Right renal cortex interstitium (tissue), 3 donors: Measurements from ENCODE around the gene SUSD6. TPM values are rescaled to one million over a fixed set of nuclear protein-coding genes. Genes with fewer than 3 reads are reported as not detected.

ENCODE experiments used
- DNase-seq, 3 donors: peaks; one replicate each; pipeline ENCODE4 v3.0.0-alpha.2; 2013; ENCODE audit warnings: low read depth in 3 of 3, low spot score in 2 of 3
- polyA plus RNA-seq, 3 donors: library from polyadenylated mRNA; unstranded; fragments of 120-200 nt; gene quantifications; one replicate each; pipeline ENCODE4 v1.2.1, GENCODE V29; 2013; ENCODE audit not compliant: insufficient read length in 3 of 3

SUSD6 gene
- polyA plus RNA-seq, 3 donors, result 20.2 to 22.0 (median 20.3) TPM

GRCh38 chr14:69752773-69753172 lies 141.4 kb downstream of the SUSD6 start:
- DNase-seq, result no peak

GRCh38 chr14:69753860-69754259 lies 142.5 kb downstream of the SUSD6 start:
- DNase-seq, result no peak

GRCh38 chr14:69754487-69754886 lies 143.1 kb downstream of the SUSD6 start:
- DNase-seq, result no peak

- no peak for DNase-seq
Measured at GRCh38 chr14:69755296-69755695, 143.9 kb downstream of the SUSD6 start.

- no peak for DNase-seq
Measured at GRCh38 chr14:69755784-69756183, 144.4 kb downstream of the SUSD6 start.

- DNase-seq, result no peak
Measured at GRCh38 chr14:69756298-69756697, 144.9 kb downstream of the SUSD6 start.

GRCh38 chr14:69760810-69761209 lies 149.4 kb downstream of the SUSD6 start:
- no peak for DNase-seq

- no peak for DNase-seq
Measured at GRCh38 chr14:69763761-69764510, 152.5 kb downstream of the SUSD6 start.

Other genes starting within 250 kb of the SUSD6 start
- 100 to 1,000 TPM; 349 to 390 (median 385) TPM for gene ERH, start 213.3 kb upstream of the SUSD6 start, polyA plus RNA-seq
- 10 to 100 TPM; 88.0 to 91.1 (median 90.5) TPM for gene SLC39A9, start 212.9 kb upstream of the SUSD6 start, polyA plus RNA-seq
- 1 to 10 TPM; 3.9 to 5.7 (median 3.9) TPM for gene PLEKHD1, start 126.9 kb upstream of the SUSD6 start, polyA plus RNA-seq
- under 1 TPM; 0.04 to 0.08 (median 0.08) TPM for gene CCDC177, start 36.7 kb upstream of the SUSD6 start, polyA plus RNA-seq
- 100 to 1,000 TPM; 538 to 768 (median 669) TPM for gene SRSF5, start 155.5 kb downstream of the SUSD6 start, polyA plus RNA-seq
- under 1 TPM in 1 of 3 donors, not detected in 2; 0.24 TPM for gene SLC10A1, start 185.6 kb downstream of the SUSD6 start, polyA plus RNA-seq